AG10803 (cell line): Measurements from ENCODE around the gene SLC4A9.
A peak's percentile ranks its signal among the peaks of the same experiment; 100 is the strongest.

Experiments used
- DNase-seq: peaks from one replicate; pipeline ENCODE4 v3.0.0; 2010; ENCODE audit warnings: low read depth
- H3K4me3 ChIP-seq: 2 replicates; pipeline ENCODE4 v1.5.1; 2011; ENCODE audit warnings: mild to moderate bottlenecking, low read length, control low read depth
- TF ChIP-seq, protein P1 (sequence below): conservative IDR thresholded peaks from 2 replicates; pipeline ENCODE4 v1.5.1; 2011; ENCODE audit warnings: mild to moderate bottlenecking, low read length, control low read depth, inconsistent platforms

The SLC4A9 gene

GRCh38 chr5:140351609-140352334 is 8.2 kb upstream of the SLC4A9 start:
- peak; percentile 63 for DNase-seq
- H3K4me3 ChIP-seq: no peak overlapping the region
- TF ChIP-seq, protein P1, sequence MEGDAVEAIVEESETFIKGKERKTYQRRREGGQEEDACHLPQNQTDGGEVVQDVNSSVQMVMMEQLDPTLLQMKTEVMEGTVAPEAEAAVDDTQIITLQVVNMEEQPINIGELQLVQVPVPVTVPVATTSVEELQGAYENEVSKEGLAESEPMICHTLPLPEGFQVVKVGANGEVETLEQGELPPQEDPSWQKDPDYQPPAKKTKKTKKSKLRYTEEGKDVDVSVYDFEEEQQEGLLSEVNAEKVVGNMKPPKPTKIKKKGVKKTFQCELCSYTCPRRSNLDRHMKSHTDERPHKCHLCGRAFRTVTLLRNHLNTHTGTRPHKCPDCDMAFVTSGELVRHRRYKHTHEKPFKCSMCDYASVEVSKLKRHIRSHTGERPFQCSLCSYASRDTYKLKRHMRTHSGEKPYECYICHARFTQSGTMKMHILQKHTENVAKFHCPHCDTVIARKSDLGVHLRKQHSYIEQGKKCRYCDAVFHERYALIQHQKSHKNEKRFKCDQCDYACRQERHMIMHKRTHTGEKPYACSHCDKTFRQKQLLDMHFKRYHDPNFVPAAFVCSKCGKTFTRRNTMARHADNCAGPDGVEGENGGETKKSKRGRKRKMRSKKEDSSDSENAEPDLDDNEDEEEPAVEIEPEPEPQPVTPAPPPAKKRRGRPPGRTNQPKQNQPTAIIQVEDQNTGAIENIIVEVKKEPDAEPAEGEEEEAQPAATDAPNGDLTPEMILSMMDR: peak; percentile 92

DNA sequence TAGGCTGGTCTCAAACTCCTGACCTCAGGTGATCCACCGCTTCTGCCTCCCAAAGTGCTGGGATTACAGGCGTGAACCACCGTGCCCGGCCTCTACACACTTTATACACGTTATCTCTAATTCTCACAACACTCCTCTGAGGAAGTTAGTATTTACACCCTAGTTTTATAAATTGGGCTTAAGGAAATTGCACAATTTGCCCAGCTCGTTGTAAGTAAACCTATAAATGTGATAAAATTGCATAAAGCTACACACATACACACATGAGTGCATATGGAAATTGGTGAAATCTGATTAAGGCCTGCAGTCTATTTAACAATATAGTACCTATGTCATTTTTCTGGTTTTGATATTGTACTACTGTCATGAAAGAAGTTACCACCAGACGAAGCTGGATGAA is 4.4 kb upstream of the SLC4A9 start:
- H3K4me3 ChIP-seq: no peak overlapping the region
- TF ChIP-seq, protein P1: no peak
- no peak for DNase-seq

DNA sequence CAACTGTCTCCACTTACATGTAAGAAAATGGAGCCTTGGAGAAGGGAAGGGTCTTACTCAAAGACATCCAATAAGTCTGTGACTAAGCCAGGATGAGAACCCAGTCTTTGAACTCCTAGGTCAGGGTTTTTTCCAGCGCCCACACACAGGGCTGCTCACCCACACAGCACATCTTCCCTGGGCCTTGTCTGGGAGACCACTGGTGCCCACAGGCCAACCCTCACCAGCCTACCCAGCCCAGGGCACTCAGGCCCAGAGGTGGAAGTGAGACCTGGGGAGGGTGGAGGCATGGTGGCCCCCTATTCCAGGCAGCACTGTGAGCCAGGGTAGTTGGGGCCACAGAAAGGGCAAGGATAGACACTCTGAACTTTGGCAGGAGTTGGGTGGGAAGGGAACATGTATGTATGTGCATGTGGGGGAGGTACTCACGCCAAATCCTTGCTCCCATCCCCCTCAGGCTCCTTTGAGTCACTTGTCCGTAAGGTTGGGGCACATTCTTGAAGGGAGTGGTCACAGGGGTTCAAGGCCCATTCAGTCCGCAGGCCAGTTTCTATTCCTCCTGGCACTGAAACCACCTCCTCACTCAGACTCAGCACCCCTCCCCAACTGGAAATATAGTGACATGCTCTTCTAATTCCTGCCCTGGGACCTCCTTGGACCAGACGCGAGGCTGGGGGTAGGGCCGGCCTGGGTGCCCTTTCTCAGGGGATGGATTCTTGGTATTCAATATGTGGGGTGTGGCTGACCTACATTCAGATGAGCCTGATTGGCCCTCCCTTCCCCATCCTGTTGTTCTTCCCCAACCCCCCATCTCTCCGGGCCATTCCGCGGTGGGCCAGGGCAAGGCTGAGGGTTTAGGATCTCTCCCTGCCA is 2.9 kb upstream of the SLC4A9 start:
- TF ChIP-seq, protein P1: no peak
- H3K4me3 ChIP-seq: no peak overlapping the region
- DNase-seq: no peak

- peak overlapping the region; percentile 38 for H3K4me3 ChIP-seq
- TF ChIP-seq, protein P1: peak; percentile 90
- peak; percentile 82 for DNase-seq
Observed at GRCh38 chr5:140357726-140358093, 2.3 kb upstream of the SLC4A9 start.

DNA sequence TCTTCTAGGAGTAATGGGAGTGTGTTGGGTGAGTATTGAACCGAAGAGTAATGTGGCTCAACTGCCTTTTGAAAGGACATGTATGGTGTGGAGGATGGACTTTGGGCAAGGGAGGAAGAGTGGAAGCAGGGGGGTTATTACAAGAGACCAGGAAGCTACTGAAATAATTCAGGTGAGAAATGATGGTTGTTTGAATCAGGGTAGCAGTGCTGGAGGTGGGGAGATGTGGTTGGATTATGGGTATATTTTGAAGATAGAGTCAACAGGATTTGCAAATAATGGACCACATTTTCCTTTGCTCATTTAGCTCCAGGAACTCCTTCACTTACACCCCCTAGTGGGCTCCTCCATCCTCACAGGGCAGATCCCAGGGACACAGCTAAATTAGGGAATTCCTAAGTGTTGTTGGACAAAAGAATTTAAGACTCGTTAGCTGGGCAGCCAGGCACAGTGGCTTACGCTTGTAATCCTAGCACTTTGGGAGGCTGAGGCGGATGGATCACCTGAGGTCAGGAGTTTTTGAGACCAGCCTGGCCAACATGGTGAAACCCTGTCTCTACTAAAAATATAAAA is 1.2 kb upstream of the SLC4A9 start:
- no peak overlapping the region for H3K4me3 ChIP-seq
- DNase-seq: peak; percentile 44
- TF ChIP-seq, protein P1: peak; percentile 68

DNA sequence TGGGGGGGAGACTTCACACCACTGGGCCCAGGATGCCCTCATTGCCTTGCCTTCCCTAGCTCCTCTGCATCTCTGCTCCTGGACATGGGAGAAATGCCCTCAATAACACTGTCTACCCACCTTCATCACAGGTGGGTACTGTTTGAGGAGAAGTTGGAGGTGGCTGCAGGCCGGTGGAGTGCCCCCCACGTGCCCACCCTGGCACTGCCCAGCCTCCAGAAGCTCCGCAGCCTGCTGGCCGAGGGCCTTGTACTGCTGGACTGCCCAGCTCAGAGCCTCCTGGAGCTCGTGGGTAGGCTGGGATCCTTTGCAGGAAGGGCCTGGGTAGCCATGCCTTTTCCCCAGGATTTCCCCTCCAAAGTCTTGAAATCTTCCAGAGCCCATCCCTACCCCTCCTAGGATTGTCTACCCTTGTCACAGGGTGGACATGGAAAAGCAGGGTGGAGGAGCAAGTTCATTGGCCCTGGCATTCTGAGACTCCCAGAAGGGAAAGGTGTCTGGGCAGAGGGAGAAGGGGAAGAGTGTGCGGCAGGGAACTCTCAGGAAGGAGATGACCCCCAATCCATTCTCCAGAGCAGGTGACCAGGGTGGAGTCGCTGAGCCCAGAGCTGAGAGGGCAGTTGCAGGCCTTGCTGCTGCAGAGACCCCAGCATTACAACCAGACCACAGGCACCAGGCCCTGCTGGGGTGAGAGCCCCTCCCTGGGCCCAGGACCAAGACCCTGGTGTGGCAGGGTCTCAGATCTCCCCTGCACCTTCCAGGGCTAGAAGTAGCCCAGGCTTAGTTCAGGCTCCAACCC is 886 bp downstream of the SLC4A9 start:
- TF ChIP-seq, protein P1: no peak
- DNase-seq: no peak
- H3K4me3 ChIP-seq: no peak overlapping the region
